H9 (cell line): ENCODE data around the gene RANBP6. TPM values are rescaled to one million over a fixed set of nuclear protein-coding genes. Genes with fewer than 3 reads are reported as not detected.

Experiments used
- DNase-seq: peaks from one replicate; pipeline ENCODE4 v3.0.0-alpha.2; 2017
- H2AFZ ChIP-seq: one replicate; pipeline ENCODE4 v1.6.1; 2013; ENCODE audit warnings: mild to moderate bottlenecking, low read length, control low read depth, moderate library complexity
- H2AK5ac ChIP-seq: 2 replicates; pipeline ENCODE4 v1.6.1; 2013; ENCODE audit warnings: low read length, control low read depth, mixed read lengths; ENCODE audit not compliant: insufficient read length
- H2BK120ac ChIP-seq: one replicate; pipeline ENCODE4 v1.6.1; 2013; ENCODE audit warnings: low read depth, mild to moderate bottlenecking, low read length, control low read depth, inconsistent platforms; ENCODE audit not compliant: poor library complexity, severe bottlenecking
- H2BK12ac ChIP-seq: 2 replicates; pipeline ENCODE4 v1.6.1; 2013; ENCODE audit warnings: low read length, control low read depth, mixed read lengths, low read depth; ENCODE audit not compliant: insufficient read length
- H2BK15ac ChIP-seq: 2 replicates; pipeline ENCODE4 v1.6.1; 2013; ENCODE audit warnings: low read depth, low read length, control low read depth
- H2BK20ac ChIP-seq: one replicate; pipeline ENCODE4 v1.6.1; 2013; ENCODE audit warnings: low read depth, mild to moderate bottlenecking, low read length, control low read depth, inconsistent platforms; ENCODE audit not compliant: poor library complexity, severe bottlenecking
- H2BK5ac ChIP-seq: 2 replicates; pipeline ENCODE4 v1.6.1; 2013; ENCODE audit warnings: low read length, control low read depth, mixed read lengths; ENCODE audit not compliant: insufficient read length
- H3K14ac ChIP-seq: 2 replicates; pipeline ENCODE4 v1.6.1; 2013; ENCODE audit warnings: low read length, control low read depth; ENCODE audit not compliant: insufficient read depth
- H3K18ac ChIP-seq: 2 replicates; pipeline ENCODE4 v1.6.1; 2013; ENCODE audit warnings: low read depth, mild to moderate bottlenecking, mixed read lengths, low read length, control low read depth; ENCODE audit not compliant: insufficient read length
- H3K23ac ChIP-seq: 2 replicates; pipeline ENCODE4 v1.6.1; 2013; ENCODE audit warnings: low read length, control low read depth, mixed read lengths, low read depth; ENCODE audit not compliant: insufficient read length
- H3K23me2 ChIP-seq: 2 replicates; pipeline ENCODE4 v1.6.1; 2013; ENCODE audit warnings: low read depth, mild to moderate bottlenecking, mixed read lengths, low read length, control low read depth; ENCODE audit not compliant: insufficient read length, poor library complexity, severe bottlenecking
- H3K27ac ChIP-seq: 2 replicates; pipeline ENCODE4 v1.5.1; 2013; ENCODE audit warnings: low read length, control low read depth, mixed read lengths, low read depth; ENCODE audit not compliant: insufficient read length
- H3K27me3 ChIP-seq: 2 replicates; pipeline ENCODE4 v1.6.1; 2013; ENCODE audit warnings: low read length, control low read depth, inconsistent platforms; ENCODE audit not compliant: insufficient read depth
- H3K4ac ChIP-seq: 2 replicates; pipeline ENCODE4 v1.6.1; 2013; ENCODE audit warnings: low read depth, mild to moderate bottlenecking, control low read depth, inconsistent platforms, low read length, moderate library complexity
- H3K4me1 ChIP-seq: 2 replicates; pipeline ENCODE4 v1.6.1; 2013; ENCODE audit warnings: low read length, control low read depth, inconsistent platforms; ENCODE audit not compliant: insufficient read depth
- H3K4me2 ChIP-seq: 2 replicates; pipeline ENCODE4 v1.6.1; 2013; ENCODE audit warnings: low read length, control low read depth, mixed read lengths; ENCODE audit not compliant: insufficient read length, insufficient read depth
- H3K56ac ChIP-seq: 2 replicates; pipeline ENCODE4 v1.6.1; 2013; ENCODE audit warnings: low read depth, mild to moderate bottlenecking, mixed read lengths, low read length, control low read depth; ENCODE audit not compliant: insufficient read length
- H3K79me1 ChIP-seq: 2 replicates; pipeline ENCODE4 v1.6.1; 2013; ENCODE audit warnings: low read depth, mild to moderate bottlenecking, moderate library complexity, low read length, control low read depth, inconsistent platforms; ENCODE audit not compliant: insufficient read depth, poor library complexity, severe bottlenecking
- H3K79me2 ChIP-seq: 2 replicates; pipeline ENCODE4 v1.6.1; 2013; ENCODE audit warnings: low read length, control low read depth, inconsistent platforms; ENCODE audit not compliant: insufficient read depth
- H3K9ac ChIP-seq: 2 replicates; pipeline ENCODE4 v1.6.1; 2013; ENCODE audit warnings: low read length, control low read depth, mixed read lengths; ENCODE audit not compliant: insufficient read length; ENCODE audit errors: extremely low read depth
- H3K9me3 ChIP-seq: one replicate; pipeline ENCODE4 v1.6.1; 2013; ENCODE audit warnings: low read depth, low read length, inconsistent platforms; ENCODE audit not compliant: control insufficient read depth
- H3T11ph ChIP-seq: one replicate; pipeline ENCODE4 v1.6.1; 2013; ENCODE audit warnings: mild to moderate bottlenecking, low read length, control low read depth, inconsistent platforms
- H4K20me1 ChIP-seq: one replicate; pipeline ENCODE4 v1.6.1; 2013; ENCODE audit not compliant: control insufficient read depth, insufficient read length, insufficient read depth
- H4K5ac ChIP-seq: 2 replicates; pipeline ENCODE4 v1.6.1; 2013; ENCODE audit warnings: low read depth, mild to moderate bottlenecking, mixed read lengths, low read length, control low read depth; ENCODE audit not compliant: insufficient read length
- H4K8ac ChIP-seq: replicated peaks from 2 replicates; pipeline ENCODE4 v1.6.1; 2013; ENCODE audit warnings: low read length, control low read depth, mixed read lengths, low read depth; ENCODE audit not compliant: insufficient read length
- H4K91ac ChIP-seq: 2 replicates; pipeline ENCODE4 v1.6.1; 2013; ENCODE audit warnings: low read depth, mild to moderate bottlenecking, moderate library complexity, mixed read lengths, low read length, control low read depth; ENCODE audit not compliant: insufficient read length
- H3K27ac Mint-ChIP-seq, 3 experiments: 2 replicates in 2 of 3; 3 replicates in 1 of 3; pipeline ENCODE4 v1.8.0; 2020 to 2021; ENCODE audit warnings: mixed read lengths in 3 of 3, mild to moderate bottlenecking in 1 of 3, moderate library complexity in 1 of 3
- H3K27me3 Mint-ChIP-seq: 2 replicates; pipeline ENCODE4 v1.8.0; 2021; ENCODE audit warnings: low read depth, mild to moderate bottlenecking, moderate library complexity, mixed read lengths
- H3K36me3 Mint-ChIP-seq, 3 experiments: 2 replicates in 2 of 3; 3 replicates in 1 of 3; pipeline ENCODE4 v1.8.0; 2020 to 2021; ENCODE audit warnings: low read depth in 3 of 3, mixed read lengths in 3 of 3; ENCODE audit not compliant: insufficient read depth in 1 of 3
- H3K4me1 Mint-ChIP-seq, 2 experiments: 2 replicates each; pipeline ENCODE4 v1.8.0; 2020; ENCODE audit warnings: mixed read lengths in 2 of 2
- H3K4me3 Mint-ChIP-seq, 2 experiments: 2 replicates in 1 of 2; 3 replicates in 1 of 2; pipeline ENCODE4 v1.8.0; 2020 to 2021; ENCODE audit warnings: mild to moderate bottlenecking in 2 of 2, mixed read lengths in 2 of 2, moderate library complexity in 1 of 2
- H3K9me3 Mint-ChIP-seq, 2 experiments: 2 replicates in 1 of 2; 3 replicates in 1 of 2; pipeline ENCODE4 v1.8.0; 2020; ENCODE audit warnings: mild to moderate bottlenecking in 2 of 2, mixed read lengths in 2 of 2, moderate library complexity in 1 of 2
- WGBS: extraction: QIAGEN DNeasy Blood & Tissue Kit; methylation state at CpG from one replicate; pipeline ENCODE4 v1.1.7; 2013; ENCODE audit warnings: missing lambda C conversion rate, low lambda C conversion rate, mixed read lengths; ENCODE audit not compliant: insufficient read length; ENCODE audit errors: extremely low coverage; 5-methylcytosine and 5-hydroxymethylcytosine counted together
- total RNA-seq: library from RNA; stranded (reverse); gene quantifications from 2 replicates; pipeline ENCODE4 v1.2.1, GENCODE V29; 2021
- TF ChIP-seq, protein P1 (sequence below): fragments of 200-600 bp; sonication (generic); conservative IDR thresholded peaks from 3 replicates; pipeline ENCODE4 v1.8.0; 2021; ENCODE audit warnings: antibody characterized with exemption, mild to moderate bottlenecking

The RANBP6 gene
- total RNA-seq, 1 experiment from 2014 or later = 19.1 TPM

DNA sequence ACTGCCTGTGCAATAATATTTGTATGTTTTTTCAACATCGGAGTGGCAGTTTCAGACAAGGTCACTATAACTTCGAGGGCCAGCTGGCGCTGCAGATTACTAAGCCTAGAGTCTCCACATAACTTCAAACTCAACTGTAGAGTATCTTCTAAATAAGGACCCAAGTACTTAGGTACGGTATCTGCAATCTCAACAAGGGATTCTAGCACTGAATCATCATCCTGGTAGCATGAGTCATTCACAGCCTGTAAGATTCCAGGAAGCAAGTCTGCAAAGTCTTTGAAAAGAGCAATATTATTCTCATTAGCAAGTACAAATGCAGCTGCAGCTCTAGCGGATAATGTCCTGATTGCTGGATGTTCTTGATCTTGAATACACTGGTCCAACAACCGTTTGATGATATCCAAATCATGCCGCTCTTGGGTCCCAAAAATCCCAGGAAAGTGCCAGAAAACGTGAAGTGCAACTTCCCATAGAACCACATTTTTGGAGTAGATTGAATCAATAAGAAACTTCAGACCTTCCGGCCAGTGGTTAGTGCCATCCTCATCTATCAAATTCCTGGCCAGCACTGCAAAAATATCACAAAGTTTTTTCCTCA lies 654 bp downstream of the RANBP6 start:
- Histone ChIP-seq H3K27me3 (no peaks in the 10 kb centered on the region), H3K4me1 (no peaks in the 10 kb centered on the region; the same call in 1 of the 2 replicates), H3K4ac (no peak overlapping the region), H2BK12ac (no peak overlapping the region), H2BK120ac (no peak overlapping the region), H4K20me1 (no peaks in the 10 kb centered on the region), H3K4me2 (peak overlapping the region; percentile 93), H3K23me2 (peaks cover 3% of the 10 kb centered on the region), H3T11ph (no peak overlapping the region), H3K27ac (no peak overlapping the region), H3K9ac (peak overlapping the region; percentile 93), H4K8ac (no peak overlapping the region), H2BK5ac (no peak overlapping the region), H3K14ac (no peak overlapping the region; the same call in 1 of the 2 replicates), H4K91ac (no peak overlapping the region), H2AFZ (no peak overlapping the region), H3K9me3 (no peaks in the 10 kb centered on the region), H2BK20ac (no peak overlapping the region), H2BK15ac (no peak overlapping the region), H3K79me1 (peaks cover 5% of the 10 kb centered on the region), H3K56ac (no peak overlapping the region), H3K23ac (no peak overlapping the region), H3K18ac (peak overlapping the region; percentile 80), H4K5ac (no peak overlapping the region), H3K79me2 (peaks cover 23% of the 10 kb centered on the region), H2AK5ac (no peak overlapping the region)
- Mint-ChIP-seq H3K27me3 (no peaks in the 10 kb centered on the region), H3K9me3 (peaks cover 0 to 5% of the 10 kb centered on the region in 2 experiments; a peak in 3 of 5 replicates), H3K27ac (peak overlapping the region; percentile 98 to 100 (median 99); a peak in 5 of 7 replicates), H3K4me3 (peak overlapping the region; percentile 95 to 98), H3K4me1 (peaks cover 17 to 22% of the 10 kb centered on the region in 2 experiments), H3K36me3 (peaks cover 30 to 37% (median 34%) of the 10 kb centered on the region in 3 experiments)
- no peak for DNase-seq
- TF ChIP-seq, protein P1, sequence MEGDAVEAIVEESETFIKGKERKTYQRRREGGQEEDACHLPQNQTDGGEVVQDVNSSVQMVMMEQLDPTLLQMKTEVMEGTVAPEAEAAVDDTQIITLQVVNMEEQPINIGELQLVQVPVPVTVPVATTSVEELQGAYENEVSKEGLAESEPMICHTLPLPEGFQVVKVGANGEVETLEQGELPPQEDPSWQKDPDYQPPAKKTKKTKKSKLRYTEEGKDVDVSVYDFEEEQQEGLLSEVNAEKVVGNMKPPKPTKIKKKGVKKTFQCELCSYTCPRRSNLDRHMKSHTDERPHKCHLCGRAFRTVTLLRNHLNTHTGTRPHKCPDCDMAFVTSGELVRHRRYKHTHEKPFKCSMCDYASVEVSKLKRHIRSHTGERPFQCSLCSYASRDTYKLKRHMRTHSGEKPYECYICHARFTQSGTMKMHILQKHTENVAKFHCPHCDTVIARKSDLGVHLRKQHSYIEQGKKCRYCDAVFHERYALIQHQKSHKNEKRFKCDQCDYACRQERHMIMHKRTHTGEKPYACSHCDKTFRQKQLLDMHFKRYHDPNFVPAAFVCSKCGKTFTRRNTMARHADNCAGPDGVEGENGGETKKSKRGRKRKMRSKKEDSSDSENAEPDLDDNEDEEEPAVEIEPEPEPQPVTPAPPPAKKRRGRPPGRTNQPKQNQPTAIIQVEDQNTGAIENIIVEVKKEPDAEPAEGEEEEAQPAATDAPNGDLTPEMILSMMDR = no peak
- WGBS = no CpG with 5 or more reads among the region's 9 CpGs
